HG02798 (cell line): ENCODE data around the gene DHRS13.

Experiments used
- ATAC-seq: cut with Tn5 transposase; IDR thresholded peaks from one replicate; pipeline ENCODE4 v1.9.1; 2021; ENCODE audit warnings: mild to moderate bottlenecking; ENCODE audit not compliant: unreplicated experiment, poor library complexity

Gene DHRS13, protein sequence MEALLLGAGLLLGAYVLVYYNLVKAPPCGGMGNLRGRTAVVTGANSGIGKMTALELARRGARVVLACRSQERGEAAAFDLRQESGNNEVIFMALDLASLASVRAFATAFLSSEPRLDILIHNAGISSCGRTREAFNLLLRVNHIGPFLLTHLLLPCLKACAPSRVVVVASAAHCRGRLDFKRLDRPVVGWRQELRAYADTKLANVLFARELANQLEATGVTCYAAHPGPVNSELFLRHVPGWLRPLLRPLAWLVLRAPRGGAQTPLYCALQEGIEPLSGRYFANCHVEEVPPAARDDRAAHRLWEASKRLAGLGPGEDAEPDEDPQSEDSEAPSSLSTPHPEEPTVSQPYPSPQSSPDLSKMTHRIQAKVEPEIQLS

DNA sequence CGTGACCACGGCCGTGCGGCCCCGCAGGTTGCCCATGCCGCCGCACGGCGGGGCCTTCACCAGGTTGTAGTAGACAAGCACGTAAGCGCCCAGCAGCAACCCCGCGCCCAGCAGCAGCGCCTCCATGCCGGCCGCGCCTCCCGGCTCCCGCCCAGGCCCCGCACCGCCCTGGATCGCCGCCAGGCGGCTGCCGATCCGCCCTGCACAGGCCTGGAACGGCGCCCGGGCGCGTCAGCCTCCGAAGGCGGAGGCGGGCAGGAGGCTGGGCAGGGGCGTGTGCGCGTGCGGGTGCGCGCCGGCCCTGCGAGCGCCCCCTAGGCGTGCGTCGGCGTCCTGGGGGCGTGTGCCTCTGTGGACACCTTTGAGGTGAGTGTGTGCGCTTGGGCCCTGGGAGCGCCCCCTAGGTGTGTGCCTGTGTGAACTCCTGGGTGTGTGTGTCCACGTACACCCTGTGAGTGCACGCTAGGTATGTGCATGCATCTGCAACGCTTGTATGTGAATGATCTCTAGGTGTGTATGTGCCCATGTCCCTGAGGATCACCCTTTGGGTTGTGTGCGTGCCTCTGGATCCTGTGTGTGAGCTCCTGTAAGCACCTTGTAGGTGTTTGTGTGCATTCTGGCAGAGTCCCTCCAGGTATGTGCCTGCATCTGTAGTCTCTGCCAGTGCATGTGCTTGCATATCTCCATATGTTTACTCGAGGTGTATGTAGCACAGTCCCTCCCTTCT lies at the start of gene DHRS13:
TSS of gene DHRS13 (minus strand) at position 261 of the 727 bp plus-strand sequence. CDS start at position 126, 135 bp downstream.
- peak; percentile 90 for ATAC-seq

DNA sequence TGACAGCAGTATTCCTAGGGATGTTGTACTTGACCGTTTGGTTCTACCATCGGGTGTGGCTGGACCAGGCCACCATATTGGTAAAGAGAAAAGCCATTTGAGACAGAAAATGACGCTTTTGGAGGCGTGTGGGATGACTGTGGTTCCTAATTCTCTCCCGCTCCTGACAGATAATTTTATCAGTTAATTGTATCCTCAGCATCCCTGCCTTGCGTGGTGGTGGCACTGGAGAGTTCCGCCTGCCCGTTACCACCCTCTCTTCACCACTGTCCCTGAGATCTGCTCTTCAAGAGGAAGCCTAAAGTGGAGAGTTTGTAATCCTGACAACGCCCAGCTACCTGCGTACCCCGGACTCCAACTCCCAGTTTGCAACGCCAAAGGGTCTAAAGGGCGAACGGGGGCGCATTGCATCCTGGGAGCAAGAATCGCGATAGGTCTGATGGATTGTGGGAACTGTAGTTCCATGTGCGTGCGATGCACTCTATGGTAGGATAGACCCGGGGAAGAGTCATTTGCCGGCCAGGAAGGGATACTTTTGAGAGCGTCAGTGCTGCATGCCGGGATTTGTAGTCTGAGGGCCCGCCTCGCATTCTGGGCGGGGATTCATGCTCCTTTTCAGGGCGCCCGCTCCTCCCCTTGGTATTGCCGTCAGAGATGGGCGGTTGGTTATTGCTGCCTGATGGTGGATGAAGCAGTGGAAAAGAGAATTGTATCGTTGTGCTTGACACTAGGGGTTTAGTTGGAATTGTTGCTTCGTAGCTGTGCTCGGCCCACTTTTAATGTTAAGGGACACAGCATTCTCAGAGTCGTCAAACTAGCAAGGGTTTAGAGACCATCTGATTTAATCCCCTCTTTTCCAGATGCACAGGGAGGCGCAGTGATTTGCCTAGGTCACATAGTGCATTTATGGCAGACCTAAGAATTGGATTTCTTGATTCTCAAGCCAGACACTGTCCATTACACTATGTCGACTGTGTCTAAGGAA lies 49.4 kb upstream of the DHRS13 start:
- ATAC-seq, result peak; percentile 66

DNA sequence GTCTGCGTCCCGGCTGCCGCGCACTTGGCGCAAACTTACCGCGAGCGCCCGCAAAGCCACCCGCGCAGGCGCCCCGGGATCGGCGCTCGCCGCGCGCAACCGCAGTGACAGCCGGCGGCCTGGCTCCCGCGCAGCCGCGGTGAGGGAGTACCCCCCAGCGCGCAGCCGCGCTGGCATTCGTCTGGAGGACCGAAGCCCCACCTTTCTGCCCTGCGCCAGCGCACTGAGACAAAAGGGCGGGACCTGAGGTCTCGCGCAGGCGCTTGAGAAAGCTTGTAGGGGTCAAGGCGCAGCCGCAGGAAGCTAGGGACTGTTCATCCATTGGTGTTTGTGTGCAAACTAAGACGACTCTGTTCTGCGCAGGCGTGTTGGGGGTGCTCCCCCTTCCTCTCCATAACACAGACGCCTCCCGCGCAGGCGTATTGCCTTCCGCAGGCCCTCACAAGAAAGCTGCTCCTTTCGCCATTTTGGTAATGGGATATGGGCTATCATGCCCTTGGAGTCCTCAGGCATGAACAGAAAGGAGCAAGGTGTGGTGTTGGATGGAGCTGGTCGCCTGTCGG lies 48.6 kb upstream of the DHRS13 start, which contains the start of gene PHF12:
TSS of gene PHF12 (minus strand) at position 91 of the 563 bp plus-strand sequence. CDS start 558 bp downstream, outside the sequence.
- ATAC-seq, result peak; percentile 75

GRCh38 chr17:28950752-28951427 lies 48.0 kb upstream of the DHRS13 start:
- no peak for ATAC-seq

GRCh38 chr17:28950017-28950751 lies 47.3 kb upstream of the DHRS13 start:
- no peak for ATAC-seq

DNA sequence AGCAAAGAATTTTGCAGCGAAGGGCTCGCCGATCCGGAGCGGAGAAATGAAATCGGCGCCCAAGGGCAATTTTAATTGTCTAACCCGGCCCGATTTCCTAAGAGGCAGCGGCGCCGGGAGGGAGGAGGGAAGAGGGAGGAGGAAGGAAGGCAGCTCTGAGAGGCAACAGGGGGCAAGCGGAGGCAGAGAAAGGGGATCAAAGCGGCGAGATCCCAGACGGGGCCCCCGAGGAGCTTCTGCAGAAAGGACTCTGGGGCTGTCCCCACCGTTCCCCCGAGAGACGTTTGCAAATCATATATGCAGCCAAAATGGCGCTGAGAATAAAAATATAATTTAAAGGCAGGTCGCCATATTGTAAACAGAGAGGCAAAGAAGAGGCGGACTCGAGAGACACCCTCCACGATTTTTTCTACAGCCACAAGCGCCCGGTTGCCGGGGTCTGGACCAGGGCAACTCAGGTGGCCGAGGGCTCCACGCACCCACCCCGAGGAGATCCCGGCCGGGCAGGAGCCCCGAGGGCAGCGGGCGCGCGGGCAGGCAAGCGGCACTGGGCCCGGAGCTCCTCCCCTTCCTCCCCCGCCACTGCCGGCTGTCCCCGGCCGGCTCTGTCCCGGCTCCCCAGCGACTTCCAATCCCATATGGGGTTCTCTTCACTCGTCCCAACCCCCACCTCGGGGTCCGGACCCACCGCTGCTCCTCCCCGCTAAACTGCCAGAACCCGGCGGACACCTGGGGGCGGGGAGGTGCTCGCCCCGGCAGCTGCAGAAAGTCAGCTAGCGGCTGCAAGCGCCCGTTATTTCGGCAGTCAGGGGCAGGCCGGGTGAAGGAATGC lies 46.5 kb upstream of the DHRS13 start:
- no peak for ATAC-seq

GRCh38 chr17:28948873-28949184 lies 46.0 kb upstream of the DHRS13 start:
- no peak for ATAC-seq

DNA sequence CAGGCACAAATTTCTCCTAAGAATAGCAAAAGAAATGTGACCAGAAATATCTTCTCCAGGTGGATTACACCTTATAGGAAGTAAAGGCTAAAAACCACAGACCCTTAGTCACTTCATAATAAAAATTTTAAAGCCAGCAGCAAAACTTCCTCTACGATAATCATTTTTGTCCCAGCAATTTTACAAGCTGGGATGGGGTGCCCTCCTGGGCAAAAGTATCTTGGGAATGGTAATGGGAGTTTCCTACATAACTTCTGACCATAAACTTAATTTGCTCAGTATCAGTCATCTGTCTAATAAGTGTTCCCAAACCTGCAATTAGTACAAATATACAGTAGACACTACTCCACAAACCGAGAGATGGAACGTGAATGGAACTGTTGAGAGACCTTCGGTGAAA lies 45.5 kb upstream of the DHRS13 start:
- no peak for ATAC-seq

DNA sequence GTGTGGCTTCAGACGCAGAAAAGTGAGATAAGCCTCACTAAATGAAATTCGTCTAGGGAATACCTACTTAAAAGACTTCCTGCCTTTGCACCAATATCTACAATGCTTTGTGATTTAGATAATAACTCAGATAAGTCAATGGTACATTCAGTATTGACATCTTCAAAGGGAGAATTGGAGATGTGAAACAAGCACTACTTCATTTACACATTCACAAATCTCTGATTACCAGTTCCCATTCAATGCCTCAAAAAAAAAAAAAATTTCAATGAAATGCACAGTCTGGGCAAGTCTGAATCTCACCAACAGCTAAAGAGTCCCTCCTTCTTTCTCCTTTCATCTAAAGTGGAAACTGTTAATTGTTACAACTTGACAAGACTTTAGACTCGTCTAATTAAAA lies 44.8 kb upstream of the DHRS13 start:
- no peak for ATAC-seq

DNA sequence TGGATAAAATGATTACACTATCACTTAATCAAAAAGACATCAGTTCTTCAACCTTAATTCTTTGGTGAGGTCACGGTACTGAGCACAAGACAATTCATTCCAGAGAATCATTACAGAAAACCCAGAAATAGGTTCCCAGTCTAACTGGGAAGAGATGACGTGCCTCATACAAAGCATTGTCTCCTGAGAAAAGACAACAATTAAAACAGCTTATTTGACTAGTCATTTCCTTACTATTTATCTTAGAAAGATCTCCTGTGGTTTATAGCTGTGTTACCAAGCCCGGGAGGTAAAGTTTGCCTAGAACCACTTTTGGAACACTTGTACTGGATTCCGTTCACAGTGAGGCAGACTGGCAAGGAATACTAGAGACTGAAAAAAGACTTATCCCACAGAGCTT lies 43.4 kb upstream of the DHRS13 start:
- ATAC-seq, result no peak

DNA sequence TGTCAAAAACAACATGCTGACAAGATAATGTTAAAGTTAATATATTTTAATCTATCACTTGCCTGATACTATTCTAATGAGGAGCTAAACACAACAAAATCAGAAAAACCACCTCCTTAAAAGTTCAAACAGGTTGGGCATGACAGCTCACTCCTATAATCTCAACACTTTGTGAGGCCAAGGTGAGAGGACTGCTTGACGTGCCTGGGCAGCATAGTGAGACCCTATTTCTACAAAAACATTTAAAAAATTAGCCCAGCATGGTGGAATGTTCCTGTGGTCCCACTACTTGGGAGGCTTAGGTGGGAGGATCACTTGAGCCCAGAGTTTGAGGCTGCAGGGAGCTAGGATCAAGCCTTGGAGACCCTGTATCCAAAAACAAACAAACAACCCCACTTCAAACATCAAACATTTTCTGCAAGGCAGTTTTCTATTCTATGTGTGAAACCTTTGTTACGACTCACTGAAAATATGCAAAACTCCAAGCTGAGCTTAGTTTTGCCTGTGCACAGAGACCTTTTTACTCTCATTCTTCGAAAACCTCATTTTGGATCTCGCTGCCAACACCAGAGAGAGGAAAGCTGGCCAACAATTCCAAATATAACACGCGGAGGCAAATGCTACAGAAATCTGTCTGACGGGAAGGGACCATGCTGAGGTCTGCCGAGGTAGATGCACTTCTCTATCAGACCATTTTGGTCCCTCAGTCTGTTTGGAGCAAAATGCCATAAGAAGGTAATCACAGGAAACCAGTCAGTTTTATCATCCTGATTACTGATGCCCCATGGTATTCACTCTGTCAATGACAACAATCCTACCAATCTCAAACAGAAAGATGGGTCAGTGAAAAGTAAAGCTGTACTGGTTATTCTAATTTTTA lies 42.2 kb upstream of the DHRS13 start:
- ATAC-seq, result no peak

DNA sequence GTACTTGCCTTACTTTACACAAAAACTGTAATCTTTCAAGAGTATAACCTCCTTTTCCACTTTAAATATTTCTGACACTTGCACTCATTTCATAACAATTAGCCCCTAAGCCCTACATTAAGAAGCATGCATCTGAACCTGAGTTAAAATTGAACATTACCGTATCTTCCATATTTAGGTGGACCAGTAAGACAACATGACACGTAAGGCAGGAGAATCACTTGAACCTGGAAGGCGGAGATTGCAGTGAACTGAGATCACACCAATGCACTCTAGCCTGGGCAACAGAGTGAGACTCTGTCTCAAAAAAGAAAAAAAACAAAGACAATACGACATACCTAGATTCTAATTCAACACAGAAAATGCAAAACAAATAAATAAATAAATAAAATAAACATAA lies 41.5 kb upstream of the DHRS13 start:
- no peak for ATAC-seq

DNA sequence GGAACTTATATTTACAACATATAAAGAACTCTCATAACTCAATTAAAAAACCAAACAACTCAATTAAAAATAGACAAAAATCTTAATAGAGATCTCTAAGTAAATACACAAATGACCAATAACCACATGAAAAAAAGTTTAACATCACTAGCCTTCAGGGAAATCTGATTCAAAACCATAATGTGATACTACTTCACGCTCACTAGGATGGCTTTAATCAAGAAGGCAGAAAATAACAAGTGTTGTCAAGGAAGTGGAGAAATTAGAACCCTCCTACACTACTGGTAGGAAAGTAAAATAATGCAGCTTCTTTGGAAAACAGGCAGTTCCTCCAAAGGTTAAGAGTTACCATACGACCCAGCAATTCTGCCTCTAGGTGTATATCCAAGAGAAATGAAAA lies 40.0 kb upstream of the DHRS13 start:
- ATAC-seq, result no peak

GRCh38 chr17:28941251-28941650 lies 38.4 kb upstream of the DHRS13 start:
- no peak for ATAC-seq

DNA sequence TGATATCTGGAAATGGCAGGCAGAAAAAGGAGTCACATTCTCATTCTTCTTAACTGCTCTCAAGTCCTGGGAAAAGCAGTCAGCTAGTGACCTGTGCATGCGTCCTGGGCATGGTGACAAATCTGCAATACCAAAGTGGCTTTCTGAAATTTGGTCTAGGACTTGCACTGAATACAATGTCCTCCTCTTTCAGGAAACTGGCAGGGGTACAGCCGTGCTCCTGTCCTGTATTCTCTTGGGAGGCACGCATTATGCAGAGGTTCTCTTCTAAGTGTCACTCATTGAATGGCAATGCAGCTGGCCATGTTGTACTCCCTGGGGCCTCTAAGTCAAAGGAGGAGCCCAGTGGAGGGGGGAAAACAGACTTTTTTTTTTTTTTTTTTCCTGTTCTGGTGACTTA lies 37.8 kb upstream of the DHRS13 start:
- no peak for ATAC-seq

- ATAC-seq, result no peak
These were observed 37.3 kb upstream of the DHRS13 start for GRCh38 chr17:28940142-28940541.

DNA sequence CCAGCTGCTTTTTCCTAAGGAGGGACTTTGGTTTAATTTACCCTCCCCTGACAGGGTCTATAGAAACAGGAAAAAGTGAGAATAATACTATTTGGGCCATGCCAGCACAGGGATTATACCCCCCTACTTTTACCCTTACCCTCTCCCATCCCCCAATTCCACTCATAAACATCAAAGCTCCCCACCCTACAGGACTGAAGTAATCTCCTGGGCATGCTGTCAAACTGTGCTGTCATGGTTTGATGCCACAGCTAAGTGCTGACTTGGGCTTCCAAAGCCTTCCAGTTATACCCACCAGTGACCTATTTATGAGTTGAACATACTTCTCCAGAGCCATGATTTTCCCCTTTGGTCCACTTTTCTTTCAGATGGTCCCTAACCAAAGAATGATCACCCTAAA lies 35.7 kb upstream of the DHRS13 start:
- no peak for ATAC-seq
